GM23338 (cell line): ENCODE results near the gene TUBB4A. TPM values are rescaled to one million over a fixed set of nuclear protein-coding genes. Genes with fewer than 3 reads are reported as not detected.

Source experiments
- ATAC-seq: fragments of 200-7000 bp; cut with Tn5 transposase; 3 replicates; pipeline ENCODE4 v1.9.1; 2020
- DNase-seq: peaks from one replicate; pipeline ENCODE4 v3.0.0-alpha.2; 2015; ENCODE audit warnings: low spot score
- H2AFZ ChIP-seq: fragments of 200-600 bp; sonication (generic); 2 replicates; pipeline ENCODE4 v1.8.0; 2016; ENCODE audit warnings: antibody characterized with exemption, mild to moderate bottlenecking, moderate library complexity
- H3F3A ChIP-seq: fragments of 200-600 bp; sonication (generic); replicated peaks from 2 replicates; pipeline ENCODE4 v1.8.0; 2017; ENCODE audit warnings: antibody characterized with exemption, mixed run types, low read depth
- H3K27ac ChIP-seq: fragments of 200-600 bp; sonication (generic); 2 replicates; pipeline ENCODE4 v1.6.1; 2016; ENCODE audit warnings: low read depth
- H3K27me3 ChIP-seq: fragments of 200-600 bp; sonication (generic); 2 replicates; pipeline ENCODE4 v1.8.0; 2016; ENCODE audit warnings: mild to moderate bottlenecking, mixed run types, moderate library complexity; ENCODE audit not compliant: insufficient read depth
- H3K36me3 ChIP-seq: fragments of 200-600 bp; sonication (generic); 2 replicates; pipeline ENCODE4 v1.8.0; 2016; ENCODE audit warnings: mild to moderate bottlenecking; ENCODE audit not compliant: insufficient read depth
- H3K4me1 ChIP-seq: fragments of 200-600 bp; sonication (generic); 2 replicates; pipeline ENCODE4 v1.8.0; 2016; ENCODE audit warnings: mild to moderate bottlenecking, moderate library complexity; ENCODE audit not compliant: insufficient read depth
- H3K4me2 ChIP-seq: fragments of 200-600 bp; sonication (generic); 2 replicates; pipeline ENCODE4 v1.7.1; 2017; ENCODE audit warnings: mixed run types
- H3K4me3 ChIP-seq: fragments of 200-600 bp; sonication (generic); 2 replicates; pipeline ENCODE4 v1.6.1; 2016; ENCODE audit warnings: mixed run types
- H3K79me2 ChIP-seq: fragments of 200-600 bp; sonication (generic); replicated peaks from 2 replicates; pipeline ENCODE4 v1.8.0; 2017; ENCODE audit warnings: mild to moderate bottlenecking; ENCODE audit not compliant: insufficient read depth
- H3K9me2 ChIP-seq: fragments of 200-600 bp; sonication (generic); 2 replicates; pipeline ENCODE4 v1.8.0; 2017; ENCODE audit not compliant: insufficient read depth
- H4K20me1 ChIP-seq: fragments of 200-600 bp; sonication (generic); replicated peaks from 2 replicates; pipeline ENCODE4 v1.8.0; 2017; ENCODE audit warnings: mild to moderate bottlenecking; ENCODE audit not compliant: insufficient read depth
- H3K27ac Mint-ChIP-seq: 2 replicates; pipeline ENCODE4 v1.8.0; 2020; ENCODE audit warnings: inconsistent platforms, mild to moderate bottlenecking, moderate library complexity, mixed read lengths
- H3K27me3 Mint-ChIP-seq: 3 replicates; pipeline ENCODE4 v1.8.0; 2022; ENCODE audit warnings: low read depth, mild to moderate bottlenecking, moderate library complexity, mixed read lengths, inconsistent platforms; ENCODE audit not compliant: insufficient read depth, poor library complexity
- H3K36me3 Mint-ChIP-seq: 3 replicates; pipeline ENCODE4 v1.8.0; 2021; ENCODE audit warnings: low read depth, mild to moderate bottlenecking, inconsistent platforms, moderate library complexity, mixed read lengths
- H3K4me1 Mint-ChIP-seq: 3 replicates; pipeline ENCODE4 v1.8.0; 2020; ENCODE audit warnings: mild to moderate bottlenecking, inconsistent platforms, mixed read lengths
- H3K4me3 Mint-ChIP-seq: 3 replicates; pipeline ENCODE4 v1.8.0; 2021; ENCODE audit warnings: moderate library complexity, mild to moderate bottlenecking, inconsistent platforms, mixed read lengths
- H3K9me3 Mint-ChIP-seq: 3 replicates; pipeline ENCODE4 v1.8.0; 2020; ENCODE audit warnings: moderate library complexity, mild to moderate bottlenecking, inconsistent platforms, mixed read lengths
- CREB1 ChIP-seq: fragments of 250-450 bp; sonication (Bioruptor Pico); IDR thresholded peaks from 2 replicates; pipeline ENCODE4 v1.5.0; 2020; ENCODE audit warnings: low read depth, mild to moderate bottlenecking, moderate library complexity
- EZH2 ChIP-seq: fragments of 200-600 bp; sonication (generic); IDR thresholded peaks from one replicate; pipeline ENCODE4 v1.8.0; 2017; ENCODE audit warnings: antibody characterized with exemption, mild to moderate bottlenecking, low read depth; ENCODE audit not compliant: unreplicated experiment
- EZH2phosphoT487 ChIP-seq: fragments of 200-600 bp; sonication (generic); IDR thresholded peaks from one replicate; pipeline ENCODE4 v1.8.1; 2018; ENCODE audit warnings: antibody characterized with exemption; ENCODE audit not compliant: unreplicated experiment
- JUNB ChIP-seq: IDR thresholded peaks from one replicate; pipeline ENCODE4 v1.6.1; 2016; ENCODE audit warnings: antibody characterized with exemption; ENCODE audit not compliant: unreplicated experiment
- NANOG ChIP-seq: IDR thresholded peaks from 2 replicates; pipeline ENCODE4 v1.6.1; 2016; ENCODE audit warnings: antibody characterized with exemption, borderline replicate concordance
- POLR2AphosphoS5 ChIP-seq: IDR thresholded peaks from 2 replicates; pipeline ENCODE4 v1.6.1; 2016; ENCODE audit warnings: antibody characterized with exemption, low read depth
- REST ChIP-seq: IDR thresholded peaks from one replicate; pipeline ENCODE4 v1.6.1; 2018; ENCODE audit warnings: antibody characterized with exemption; ENCODE audit not compliant: unreplicated experiment
- STAT1 ChIP-seq: IDR thresholded peaks from one replicate; pipeline ENCODE4 v1.6.1; 2016; ENCODE audit warnings: antibody characterized with exemption; ENCODE audit not compliant: unreplicated experiment
- ZNF114 ChIP-seq: fragments of 250-450 bp; sonication (Bioruptor Pico); IDR thresholded peaks from 2 replicates; pipeline ENCODE4 v1.5.0; 2020; ENCODE audit warnings: mild to moderate bottlenecking, moderate library complexity
- polyA plus RNA-seq: library from polyadenylated mRNA; unstranded; fragments of >200 nt; fragmentation: Nextera tagmentation; extraction: Ambion mirVana; gene quantifications from 2 replicates; pipeline ENCODE4 v1.2.1, GENCODE V29; 2016
- total RNA-seq: library from RNA; depleted of rRNA; stranded (reverse); fragments of >200 nt; shearing (Covaris generic); gene quantifications from 2 replicates; pipeline ENCODE4 v1.2.3, GENCODE V29; 2014
- TF ChIP-seq, protein P1 (sequence below), 2 experiments: fragments of 200-600 bp in 1 of 2; sonication (generic) in 1 of 2; conservative IDR thresholded peaks; 2 replicates each; pipeline versions ENCODE4 v1.5.1 to v1.6.1; 2016 to 2017; ENCODE audit warnings: antibody characterized with exemption in 2 of 2, low read depth in 2 of 2, mild to moderate bottlenecking in 2 of 2, moderate library complexity in 1 of 2

Gene TUBB4A
- total and polyA plus RNA-seq, 2 experiments from 2014 or later = 32.9 to 41.7 TPM

- Histone ChIP-seq H3K27me3 (no peaks in the 10 kb centered on the region), H3K4me2 (peak overlapping the region; percentile 85), H3K4me3 (peak overlapping the region; percentile 70), H3K79me2 (no peaks in the 10 kb centered on the region), H4K20me1 (no peaks in the 10 kb centered on the region), H3K9me2 (no peaks in the 10 kb centered on the region), H3F3A (no peaks in the 10 kb centered on the region), H3K36me3 (no peaks in the 10 kb centered on the region), H2AFZ (peak overlapping the region; percentile 98), H3K27ac (no peak overlapping the region), H3K4me1 (no peaks in the 10 kb centered on the region)
- peak overlapping the region; percentile 82 for H3K4me3 Mint-ChIP-seq
- peak; percentile 93 for ATAC-seq
- H3K4me1 Mint-ChIP-seq = peaks cover 3% of the 10 kb centered on the region
- DNase-seq = peak; percentile 97
- no peak overlapping the region for H3K27ac Mint-ChIP-seq
- H3K36me3 Mint-ChIP-seq = peaks cover 2% of the 10 kb centered on the region; the same call in 2 of the 3 replicates
- H3K27me3 Mint-ChIP-seq = peaks cover 13% of the 10 kb centered on the region
- TF ChIP-seq, protein P1, sequence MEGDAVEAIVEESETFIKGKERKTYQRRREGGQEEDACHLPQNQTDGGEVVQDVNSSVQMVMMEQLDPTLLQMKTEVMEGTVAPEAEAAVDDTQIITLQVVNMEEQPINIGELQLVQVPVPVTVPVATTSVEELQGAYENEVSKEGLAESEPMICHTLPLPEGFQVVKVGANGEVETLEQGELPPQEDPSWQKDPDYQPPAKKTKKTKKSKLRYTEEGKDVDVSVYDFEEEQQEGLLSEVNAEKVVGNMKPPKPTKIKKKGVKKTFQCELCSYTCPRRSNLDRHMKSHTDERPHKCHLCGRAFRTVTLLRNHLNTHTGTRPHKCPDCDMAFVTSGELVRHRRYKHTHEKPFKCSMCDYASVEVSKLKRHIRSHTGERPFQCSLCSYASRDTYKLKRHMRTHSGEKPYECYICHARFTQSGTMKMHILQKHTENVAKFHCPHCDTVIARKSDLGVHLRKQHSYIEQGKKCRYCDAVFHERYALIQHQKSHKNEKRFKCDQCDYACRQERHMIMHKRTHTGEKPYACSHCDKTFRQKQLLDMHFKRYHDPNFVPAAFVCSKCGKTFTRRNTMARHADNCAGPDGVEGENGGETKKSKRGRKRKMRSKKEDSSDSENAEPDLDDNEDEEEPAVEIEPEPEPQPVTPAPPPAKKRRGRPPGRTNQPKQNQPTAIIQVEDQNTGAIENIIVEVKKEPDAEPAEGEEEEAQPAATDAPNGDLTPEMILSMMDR (conservative IDR thresholded peaks at IDR 0.05; ENCODE audit: low read depth in 2 of 2) = peak; percentile 98
- TF ChIP-seq STAT1 (no peak), EZH2 (no peak), REST (no peak), CREB1 (CRISPR knock-in tag) (no peak), JUNB (no peak), POLR2AphosphoS5 (no peak), EZH2phosphoT487 (no peak)
- peaks cover 13% of the 10 kb centered on the region for H3K9me3 Mint-ChIP-seq
These were observed 14.7 kb upstream of the TUBB4A start for GRCh38 chr19:6516659-6517291.

DNA sequence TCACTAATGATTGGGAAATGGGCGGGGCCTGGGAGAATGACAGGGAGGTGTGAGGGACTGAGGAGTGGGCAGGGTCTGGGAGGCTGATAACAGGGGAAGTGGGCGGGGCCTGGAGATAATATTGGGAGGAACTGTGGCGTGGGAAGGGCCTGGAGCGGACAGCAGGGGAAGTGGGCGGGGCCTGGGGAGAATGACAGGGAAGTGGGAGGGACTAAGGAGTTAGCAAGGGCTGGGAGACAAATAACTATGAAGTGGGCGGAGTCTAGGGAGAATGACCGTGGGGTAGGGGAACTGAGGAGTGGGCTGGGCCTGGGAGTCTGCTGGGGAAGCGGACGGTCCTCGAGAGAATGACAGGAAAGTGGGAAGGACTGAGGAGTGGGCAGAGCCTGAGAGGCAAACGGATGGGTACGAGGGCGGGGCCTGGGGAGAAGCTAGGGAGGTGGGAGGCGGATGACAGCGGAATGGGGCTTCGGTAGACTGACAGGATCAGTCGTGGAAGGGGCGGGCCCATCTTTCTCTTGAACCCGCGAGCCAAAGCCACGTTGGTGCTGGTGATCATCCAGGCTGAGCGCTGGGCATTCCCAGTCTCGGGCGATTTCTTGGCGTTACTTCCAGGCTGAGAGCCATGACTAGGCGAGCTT is 14.0 kb upstream of the TUBB4A start:
- Histone ChIP-seq H2AFZ (peak overlapping the region; percentile 98), H3K4me3 (peak overlapping the region; percentile 70), H3K27ac (no peak overlapping the region), H3F3A (no peaks in the 10 kb centered on the region), H3K4me1 (no peaks in the 10 kb centered on the region), H3K27me3 (no peaks in the 10 kb centered on the region), H3K4me2 (peak overlapping the region; percentile 85), H3K79me2 (no peaks in the 10 kb centered on the region), H3K36me3 (no peaks in the 10 kb centered on the region), H3K9me2 (no peaks in the 10 kb centered on the region), H4K20me1 (no peaks in the 10 kb centered on the region)
- H3K27ac Mint-ChIP-seq = no peak overlapping the region
- DNase-seq (peak; percentile 100), ATAC-seq (peak; percentile 79)
- H3K4me1 Mint-ChIP-seq = peaks cover 3% of the 10 kb centered on the region
- peaks cover 12% of the 10 kb centered on the region for H3K9me3 Mint-ChIP-seq
- TF ChIP-seq NANOG (no peak), ZNF114 (no peak)
- peaks cover 13% of the 10 kb centered on the region for H3K27me3 Mint-ChIP-seq
- H3K36me3 Mint-ChIP-seq = peaks cover 2% of the 10 kb centered on the region; the same call in 2 of the 3 replicates
- peak overlapping the region; percentile 82 for H3K4me3 Mint-ChIP-seq
